HepG2 (cell line): ENCODE results near the gene IL1A. TPM values are rescaled to one million over a fixed set of nuclear protein-coding genes. Genes with fewer than 3 reads are reported as not detected.
A peak's percentile ranks its signal among the peaks of the same experiment; 100 is the strongest.

ENCODE experiments used
- ATAC-seq: fragments of 200-7000 bp; cut with Tn5 transposase; 3 replicates; pipeline ENCODE4 v1.9.1; 2020; ENCODE audit warnings: mild to moderate bottlenecking, moderate library complexity
- BruUV-seq: library from RNA; stranded (reverse); fragments of 400-500 nt; replicated peaks from 2 replicates; lab custom pipeline; 2021; lab: Mats Ljungman, UMichigan
- CTCF ChIA-PET: fragments of 300-600 bp; formaldehyde crosslinking; extraction: SDS; loops from one replicate; lab custom pipeline; 2021; ENCODE audit warnings: low total read pairs, inconsistent platforms, low intra/inter-chr PET ratio; lab: Yijun Ruan, JAX
- POLR2A ChIA-PET: fragments of 350-600 bp; sonication (Branson Sonifier 250); formaldehyde crosslinking; loops from one replicate; lab custom pipeline; 2020; ENCODE audit warnings: antibody characterized with exemption, inconsistent platforms; lab: Yijun Ruan, JAX
- DNase-seq: peaks from one replicate; pipeline ENCODE4 v3.0.0-alpha.2; 2015; ENCODE audit warnings: low spot score
- FAIRE-seq: peaks from 3 replicates; lab custom pipeline; 2011; peaks lifted over from hg19 to GRCh38; lab: Jason Lieb, UNC
- H2AFZ ChIP-seq: one replicate; pipeline ENCODE4 v1.6.1; 2011; ENCODE audit warnings: low read length, inconsistent platforms
- H3K27ac ChIP-seq: fragments of 300-600 bp; 3 replicates; pipeline ENCODE4 v1.8.0; 2011; ENCODE audit warnings: mixed run types, mild to moderate bottlenecking, mixed read lengths, low read length, inconsistent platforms; ENCODE audit not compliant: insufficient read depth; ENCODE audit errors: extremely low read length
- H3K27me3 ChIP-seq, 2 experiments: fragments of 200-600 bp in 1 of 2; 2 replicates in 1 of 2; 3 replicates in 1 of 2; pipeline versions ENCODE4 v1.6.0 to v1.8.0; 2011; ENCODE audit warnings: low read length in 2 of 2, mild to moderate bottlenecking in 2 of 2, moderate library complexity in 2 of 2, inconsistent platforms in 1 of 2; ENCODE audit not compliant: insufficient read depth in 2 of 2, control insufficient read depth in 1 of 2
- H3K36me3 ChIP-seq, 2 experiments: fragments of 200-600 bp in 1 of 2; replicated peaks in 1 of 2; 2 replicates in 1 of 2; 3 replicates in 1 of 2; pipeline versions ENCODE4 v1.5.1 to v1.8.0; 2011; ENCODE audit warnings: low read length in 2 of 2, inconsistent platforms in 1 of 2; ENCODE audit not compliant: insufficient read depth in 2 of 2, control insufficient read depth in 1 of 2
- H3K4me1 ChIP-seq: 2 replicates; pipeline ENCODE4 v1.5.1; 2012; ENCODE audit warnings: low read length, inconsistent platforms; ENCODE audit not compliant: insufficient read depth
- H3K4me2 ChIP-seq: 2 replicates; pipeline ENCODE4 v1.6.0; 2011; ENCODE audit warnings: low read depth, low read length, inconsistent platforms
- H3K4me3 ChIP-seq, 3 experiments: fragments of 200-600 bp in 1 of 3; sonication (generic), shearing (Covaris generic) in 1 of 3; replicated peaks in 1 of 3; 2 replicates each; pipeline ENCODE4 v1.5.1; 2011 to 2016; ENCODE audit warnings: low read length in 3 of 3, inconsistent platforms in 2 of 3, low read depth in 2 of 3, mild to moderate bottlenecking in 2 of 3, control low read depth in 1 of 3, mixed read lengths in 1 of 3; ENCODE audit not compliant: insufficient read depth in 1 of 3
- H3K79me2 ChIP-seq: one replicate; pipeline ENCODE4 v1.6.1; 2011; ENCODE audit warnings: low read length, inconsistent platforms; ENCODE audit not compliant: insufficient read depth
- H3K9ac ChIP-seq: 2 replicates; pipeline ENCODE4 v1.6.0; 2011; ENCODE audit warnings: mild to moderate bottlenecking, low read depth, low read length, inconsistent platforms; ENCODE audit not compliant: insufficient read depth
- H3K9me3 ChIP-seq: 2 replicates; pipeline ENCODE4 v1.5.1; 2012; ENCODE audit warnings: mild to moderate bottlenecking, low read length
- H4K20me1 ChIP-seq: 2 replicates; pipeline ENCODE4 v1.6.0; 2011; ENCODE audit warnings: inconsistent platforms, mild to moderate bottlenecking, low read length, moderate library complexity; ENCODE audit not compliant: insufficient read depth
- CEBPB ChIP-seq: IDR thresholded peaks from 2 replicates; pipeline ENCODE4 v1.6.1; 2011; ENCODE audit warnings: low read depth, low read length, improper control_type of control experiment, borderline replicate concordance
- CEBPG ChIP-seq: IDR thresholded peaks from 2 replicates; pipeline ENCODE4 v1.6.1; 2016
- GLI4 ChIP-seq: sonication (generic); formaldehyde crosslinking; IDR thresholded peaks from 2 replicates; pipeline ENCODE4 v1.5.1; 2020; ENCODE audit warnings: missing genetic modification reagents, mild to moderate bottlenecking, moderate library complexity, borderline replicate concordance
- HOXA9 ChIP-seq: sonication (generic); formaldehyde crosslinking; IDR thresholded peaks from 2 replicates; pipeline ENCODE4 v1.8.1; 2022; ENCODE audit warnings: missing genetic modification reagents, mild to moderate bottlenecking, moderate library complexity, borderline replicate concordance
- MLLT10 ChIP-seq: sonication (generic); formaldehyde crosslinking; IDR thresholded peaks from 2 replicates; pipeline ENCODE4 v1.4.0; 2020; ENCODE audit warnings: missing genetic modification reagents
- MYNN ChIP-seq: sonication (generic); formaldehyde crosslinking; IDR thresholded peaks from 2 replicates; pipeline ENCODE4 v1.4.0; 2020; ENCODE audit warnings: mild to moderate bottlenecking, low read depth, missing genetic modification reagents
- TGIF2 ChIP-seq: IDR thresholded peaks from 2 replicates; pipeline ENCODE4 v1.6.1; 2016; ENCODE audit warnings: control low read depth, missing compliant biosample characterization
- ZNF160 ChIP-seq: sonication (generic); formaldehyde crosslinking; IDR thresholded peaks from 2 replicates; pipeline ENCODE4 v1.8.0; 2022; ENCODE audit warnings: mild to moderate bottlenecking, inconsistent platforms, missing genetic modification reagents
- ZNF670 ChIP-seq: sonication (generic); formaldehyde crosslinking; IDR thresholded peaks from 2 replicates; pipeline ENCODE4 v1.8.0; 2022; ENCODE audit warnings: mild to moderate bottlenecking, missing genetic modification reagents, borderline replicate concordance
- WGBS: methylation state at CpG from one replicate; pipeline ENCODE4 v1.1.6; 2017; ENCODE audit warnings: low lambda C conversion rate; 5-methylcytosine and 5-hydroxymethylcytosine counted together
- in situ Hi-C: cut with HindIII; loops from 2 replicates; pipeline ENCODE4 v1.10.0; 2017; ENCODE audit warnings: low pct_unique_long_range_greater_than_20kb; ENCODE audit not compliant: extremely low pct_ligation_motif_present
- intact Hi-C: fragments of 100-400 bp; cut with micrococcal nuclease; formaldehyde crosslinking; loops from one replicate; pipeline ENCODE4 v1.10.0; 2022; ENCODE audit not compliant: unreplicated experiment
- polyA plus RNA-seq, 8 experiments: library from polyadenylated mRNA; depleted of rRNA in 3 of 8; stranded (reverse) in 7 of 8; unstranded in 1 of 8; fragments of >200 nt; fragmentation: Illumina TruSeq in 4 of 8; extraction: Trizol in 4 of 8; gene quantifications; 2 replicates each; pipeline versions ENCODE4 v1.2.1 to v1.2.3, GENCODE V29; 2011 to 2016; ENCODE audit warnings: low read depth in 4 of 8, missing spikeins in 1 of 8, mixed read lengths in 1 of 8; ENCODE audit not compliant: insufficient read depth in 1 of 8
- total RNA-seq, 5 experiments: library from RNA; depleted of rRNA; stranded (reverse); fragments of >200 nt; fragmentation: Illumina TruSeq; extraction: Trizol; gene quantifications; 2 replicates each; pipeline ENCODE4 v1.2.3, GENCODE V29; 2016; ENCODE audit warnings: low read depth in 1 of 5
- TF ChIP-seq, protein P1 (sequence below), 2 experiments: fragments of 450-650 bp in 1 of 2; sonication (generic) in 1 of 2; formaldehyde crosslinking; IDR thresholded peaks; 2 replicates each; pipeline versions ENCODE4 v1.5.0 to v1.8.0; 2020 to 2022; ENCODE audit warnings: mild to moderate bottlenecking in 1 of 2, missing genetic modification reagents in 1 of 2

The IL1A gene
- total and polyA plus RNA-seq, 2 of the 13 experiments (the other 11 are each of a cell fraction or from before 2014, with no cell fraction given): not detected

DNA sequence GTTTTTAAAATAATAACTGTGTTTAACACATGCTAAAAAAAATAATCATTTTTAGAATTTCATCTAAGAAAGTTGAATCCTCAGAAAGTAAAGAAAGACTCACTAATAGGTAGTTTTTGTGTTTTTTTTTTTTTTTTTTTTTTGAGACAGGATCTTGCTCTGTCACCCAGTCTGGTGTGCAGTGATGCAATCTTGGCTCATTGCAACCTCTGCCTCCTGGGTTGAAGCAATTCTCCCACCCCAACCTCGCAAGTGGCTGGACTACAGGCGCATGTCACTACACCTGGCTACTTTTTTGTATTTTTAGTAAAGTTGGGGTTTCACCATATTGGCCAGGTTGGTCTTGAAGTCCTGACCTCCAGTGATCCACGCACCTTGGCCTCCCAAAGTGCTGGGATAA lies 27.0 kb downstream of the IL1A start:
- BruUV-seq: no TSS peak
- Histone ChIP-seq H3K36me3 (peaks cover 10 to 61% of the 10 kb centered on the region in 2 experiments), H3K27me3 (no peaks in the 10 kb centered on the region), H3K9ac (no peak overlapping the region), H4K20me1 (no peaks in the 10 kb centered on the region), H3K4me1 (peaks cover 32% of the 10 kb centered on the region), H3K27ac (no peak overlapping the region), H3K4me2 (no peak overlapping the region), H3K9me3 (no peaks in the 10 kb centered on the region), H3K79me2 (peaks cover 7% of the 10 kb centered on the region), H3K4me3 (no peak overlapping the region), H2AFZ (no peak overlapping the region)
- intact Hi-C loops (no loop called here), in situ Hi-C loops (no loop called here)
- CTCF ChIA-PET: no interaction called here
- no peak for FAIRE-seq
- no peak for DNase-seq
- POLR2A ChIA-PET: no interaction called here
- WGBS: 100% methylated on average over 3 of the region's 3 CpGs
- TF ChIP-seq MYNN (no peak), CEBPG (CRISPR knock-in tag) (peak; percentile 45; the same call in 1 of the 2 replicates), CEBPB (peak; percentile 77)
- TF ChIP-seq, protein P1, sequence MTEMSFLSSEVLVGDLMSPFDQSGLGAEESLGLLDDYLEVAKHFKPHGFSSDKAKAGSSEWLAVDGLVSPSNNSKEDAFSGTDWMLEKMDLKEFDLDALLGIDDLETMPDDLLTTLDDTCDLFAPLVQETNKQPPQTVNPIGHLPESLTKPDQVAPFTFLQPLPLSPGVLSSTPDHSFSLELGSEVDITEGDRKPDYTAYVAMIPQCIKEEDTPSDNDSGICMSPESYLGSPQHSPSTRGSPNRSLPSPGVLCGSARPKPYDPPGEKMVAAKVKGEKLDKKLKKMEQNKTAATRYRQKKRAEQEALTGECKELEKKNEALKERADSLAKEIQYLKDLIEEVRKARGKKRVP (CRISPR knock-in tag; IDR thresholded peaks at IDR 0.05): peak in 1 of 2 experiments; percentile 68; a peak in 2 of 4 replicates
- no peak for ATAC-seq

DNA sequence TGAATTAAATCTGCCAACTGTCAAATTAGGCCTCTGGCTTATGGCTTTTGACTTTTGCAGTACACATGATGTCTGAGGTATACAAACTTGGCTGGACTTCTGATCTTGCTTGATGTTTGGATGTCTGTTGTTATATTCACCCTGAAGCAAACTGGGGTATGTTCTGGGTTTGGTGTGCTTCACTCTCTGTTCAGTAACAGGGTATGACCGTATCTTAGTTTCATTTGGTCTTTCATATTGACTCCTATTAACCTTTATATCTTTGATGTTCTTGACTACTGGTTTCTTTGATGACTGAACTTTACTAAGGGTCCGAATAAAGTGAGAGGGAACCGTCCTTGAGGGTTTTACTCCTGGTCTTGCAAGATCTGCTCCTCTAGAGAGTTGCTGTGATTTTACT lies 28.1 kb downstream of the IL1A start:
- Histone ChIP-seq H2AFZ (no peak overlapping the region), H3K4me2 (no peak overlapping the region), H4K20me1 (no peaks in the 10 kb centered on the region), H3K4me1 (peaks cover 32% of the 10 kb centered on the region), H3K4me3 (no peak overlapping the region), H3K36me3 (peaks cover 10 to 62% of the 10 kb centered on the region in 2 experiments), H3K27me3 (no peaks in the 10 kb centered on the region), H3K9me3 (no peaks in the 10 kb centered on the region), H3K79me2 (peaks cover 2% of the 10 kb centered on the region), H3K9ac (no peak overlapping the region), H3K27ac (no peak overlapping the region)
- 96% methylated on average over 3 of the region's 3 CpGs for WGBS
- in situ Hi-C loops: no loop called here
- ATAC-seq (no peak), DNase-seq (no peak), FAIRE-seq (no peak)
- intact Hi-C loops: no loop called here
- BruUV-seq: TSS peak; percentile 55
- CTCF ChIA-PET: no interaction called here
- TF ChIP-seq HOXA9: no peak
- no peak for TF ChIP-seq MLLT10 (CRISPR knock-in tag)
- TF ChIP-seq TGIF2 (CRISPR knock-in tag): no peak
- no peak for TF ChIP-seq ZNF670 (CRISPR knock-in tag)
- TF ChIP-seq GLI4 (CRISPR knock-in tag): no peak
- no peak for TF ChIP-seq ZNF160
- POLR2A ChIA-PET: no interaction called here
